HL-60 (cell line): ENCODE measurements around the gene C10orf105.

ENCODE experiments used
- DNase-seq, 2 experiments: peaks; one replicate each; pipeline ENCODE4 v3.0.0-alpha.2; 2010 to 2020; ENCODE audit warnings: low read depth in 1 of 2, low spot score in 1 of 2
- H3K27ac ChIP-seq: fragments of 250-450 bp; sonication (Bioruptor Pico); replicated peaks from 2 replicates; pipeline ENCODE4 v1.5.1; 2020; ENCODE audit warnings: mild to moderate bottlenecking, moderate library complexity
- H3K27me3 ChIP-seq: fragments of 250-450 bp; sonication (Bioruptor Pico); 2 replicates; pipeline ENCODE4 v1.5.1; 2021; ENCODE audit warnings: mild to moderate bottlenecking, moderate library complexity; ENCODE audit not compliant: insufficient read depth, poor library complexity, severe bottlenecking
- H3K4me3 ChIP-seq: replicated peaks from 2 replicates; pipeline ENCODE4 v1.5.1; 2011; ENCODE audit warnings: mild to moderate bottlenecking, control low read depth, low read length; ENCODE audit not compliant: insufficient read depth
- GABPA ChIP-seq: IDR thresholded peaks from 2 replicates; pipeline ENCODE4 v1.6.1; 2012; ENCODE audit warnings: low read depth
- POLR2AphosphoS5 ChIP-seq: IDR thresholded peaks from 2 replicates; pipeline ENCODE4 v1.6.1; 2012; ENCODE audit warnings: low read depth
- SPI1 ChIP-seq: IDR thresholded peaks from 2 replicates; pipeline ENCODE4 v1.6.1; 2012; ENCODE audit warnings: low read depth, mild to moderate bottlenecking, borderline replicate concordance
- TF ChIP-seq, protein P1 (sequence below): IDR thresholded peaks from 2 replicates; pipeline ENCODE4 v1.6.1; 2012; ENCODE audit warnings: low read depth; ENCODE audit not compliant: insufficient replicate concordance
- TF ChIP-seq, protein P2 (sequence below): IDR thresholded peaks from one replicate; pipeline ENCODE4 v1.5.1; 2011; ENCODE audit warnings: low read length, control low read depth, inconsistent platforms; ENCODE audit not compliant: insufficient read depth

The C10orf105 gene

DNA sequence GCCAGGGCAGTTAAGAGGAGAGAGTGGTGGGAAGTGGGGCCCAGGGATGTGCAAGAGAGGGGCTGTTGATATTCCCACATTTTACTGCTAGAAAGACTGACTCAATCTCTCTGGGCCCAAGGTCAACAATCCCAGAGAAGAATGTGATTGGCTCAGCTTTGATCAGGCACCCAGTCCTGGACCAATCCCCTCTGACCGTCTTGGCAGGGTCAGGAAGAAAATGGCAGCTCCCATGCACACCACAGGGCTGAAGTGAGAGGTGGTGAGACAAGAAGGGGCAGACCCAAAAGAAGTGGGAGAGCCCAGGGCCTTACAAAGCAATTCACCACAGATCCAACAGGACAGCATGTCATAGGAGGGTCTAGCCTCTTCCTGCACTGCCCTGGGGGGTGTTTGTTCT is 3.3 kb upstream of the C10orf105 start:
- H3K27ac ChIP-seq, result no peak overlapping the region
- DNase-seq, result no peak
- no peak for TF ChIP-seq POLR2AphosphoS5
- TF ChIP-seq, protein P1, sequence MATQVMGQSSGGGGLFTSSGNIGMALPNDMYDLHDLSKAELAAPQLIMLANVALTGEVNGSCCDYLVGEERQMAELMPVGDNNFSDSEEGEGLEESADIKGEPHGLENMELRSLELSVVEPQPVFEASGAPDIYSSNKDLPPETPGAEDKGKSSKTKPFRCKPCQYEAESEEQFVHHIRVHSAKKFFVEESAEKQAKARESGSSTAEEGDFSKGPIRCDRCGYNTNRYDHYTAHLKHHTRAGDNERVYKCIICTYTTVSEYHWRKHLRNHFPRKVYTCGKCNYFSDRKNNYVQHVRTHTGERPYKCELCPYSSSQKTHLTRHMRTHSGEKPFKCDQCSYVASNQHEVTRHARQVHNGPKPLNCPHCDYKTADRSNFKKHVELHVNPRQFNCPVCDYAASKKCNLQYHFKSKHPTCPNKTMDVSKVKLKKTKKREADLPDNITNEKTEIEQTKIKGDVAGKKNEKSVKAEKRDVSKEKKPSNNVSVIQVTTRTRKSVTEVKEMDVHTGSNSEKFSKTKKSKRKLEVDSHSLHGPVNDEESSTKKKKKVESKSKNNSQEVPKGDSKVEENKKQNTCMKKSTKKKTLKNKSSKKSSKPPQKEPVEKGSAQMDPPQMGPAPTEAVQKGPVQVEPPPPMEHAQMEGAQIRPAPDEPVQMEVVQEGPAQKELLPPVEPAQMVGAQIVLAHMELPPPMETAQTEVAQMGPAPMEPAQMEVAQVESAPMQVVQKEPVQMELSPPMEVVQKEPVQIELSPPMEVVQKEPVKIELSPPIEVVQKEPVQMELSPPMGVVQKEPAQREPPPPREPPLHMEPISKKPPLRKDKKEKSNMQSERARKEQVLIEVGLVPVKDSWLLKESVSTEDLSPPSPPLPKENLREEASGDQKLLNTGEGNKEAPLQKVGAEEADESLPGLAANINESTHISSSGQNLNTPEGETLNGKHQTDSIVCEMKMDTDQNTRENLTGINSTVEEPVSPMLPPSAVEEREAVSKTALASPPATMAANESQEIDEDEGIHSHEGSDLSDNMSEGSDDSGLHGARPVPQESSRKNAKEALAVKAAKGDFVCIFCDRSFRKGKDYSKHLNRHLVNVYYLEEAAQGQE, result no peak
- no peak for TF ChIP-seq SPI1
- TF ChIP-seq, protein P2, sequence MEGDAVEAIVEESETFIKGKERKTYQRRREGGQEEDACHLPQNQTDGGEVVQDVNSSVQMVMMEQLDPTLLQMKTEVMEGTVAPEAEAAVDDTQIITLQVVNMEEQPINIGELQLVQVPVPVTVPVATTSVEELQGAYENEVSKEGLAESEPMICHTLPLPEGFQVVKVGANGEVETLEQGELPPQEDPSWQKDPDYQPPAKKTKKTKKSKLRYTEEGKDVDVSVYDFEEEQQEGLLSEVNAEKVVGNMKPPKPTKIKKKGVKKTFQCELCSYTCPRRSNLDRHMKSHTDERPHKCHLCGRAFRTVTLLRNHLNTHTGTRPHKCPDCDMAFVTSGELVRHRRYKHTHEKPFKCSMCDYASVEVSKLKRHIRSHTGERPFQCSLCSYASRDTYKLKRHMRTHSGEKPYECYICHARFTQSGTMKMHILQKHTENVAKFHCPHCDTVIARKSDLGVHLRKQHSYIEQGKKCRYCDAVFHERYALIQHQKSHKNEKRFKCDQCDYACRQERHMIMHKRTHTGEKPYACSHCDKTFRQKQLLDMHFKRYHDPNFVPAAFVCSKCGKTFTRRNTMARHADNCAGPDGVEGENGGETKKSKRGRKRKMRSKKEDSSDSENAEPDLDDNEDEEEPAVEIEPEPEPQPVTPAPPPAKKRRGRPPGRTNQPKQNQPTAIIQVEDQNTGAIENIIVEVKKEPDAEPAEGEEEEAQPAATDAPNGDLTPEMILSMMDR, result no peak
- no peak for TF ChIP-seq GABPA
- H3K4me3 ChIP-seq, result no peak overlapping the region
- no peaks in the 10 kb centered on the region for H3K27me3 ChIP-seq

DNA sequence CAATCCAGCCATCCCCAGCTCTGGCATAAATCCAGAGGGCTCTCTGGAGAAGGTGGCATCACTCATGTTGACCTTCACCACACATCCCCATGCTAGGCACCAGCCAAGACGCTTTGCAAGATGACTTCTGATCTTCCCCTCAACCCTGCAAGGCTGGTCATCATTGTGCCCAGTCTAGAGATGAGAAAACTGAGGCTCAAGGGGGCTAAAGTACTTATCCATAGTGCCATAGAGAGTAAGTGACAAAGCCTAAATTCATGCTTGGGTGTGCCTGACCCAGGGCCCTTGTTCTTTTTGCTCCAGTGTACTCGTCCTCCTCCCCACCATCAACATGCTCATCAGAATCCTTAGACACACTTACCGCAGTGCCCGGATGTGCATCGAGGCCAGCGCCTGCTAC is 1.7 kb upstream of the C10orf105 start:
- Histone ChIP-seq H3K27ac (no peak overlapping the region), H3K4me3 (no peak overlapping the region), H3K27me3 (no peaks in the 10 kb centered on the region)
- TF ChIP-seq SPI1 (no peak), GABPA (no peak), POLR2AphosphoS5 (no peak)
- TF ChIP-seq, protein P1, result no peak
- TF ChIP-seq, protein P2, result no peak
- no peak for DNase-seq

DNA sequence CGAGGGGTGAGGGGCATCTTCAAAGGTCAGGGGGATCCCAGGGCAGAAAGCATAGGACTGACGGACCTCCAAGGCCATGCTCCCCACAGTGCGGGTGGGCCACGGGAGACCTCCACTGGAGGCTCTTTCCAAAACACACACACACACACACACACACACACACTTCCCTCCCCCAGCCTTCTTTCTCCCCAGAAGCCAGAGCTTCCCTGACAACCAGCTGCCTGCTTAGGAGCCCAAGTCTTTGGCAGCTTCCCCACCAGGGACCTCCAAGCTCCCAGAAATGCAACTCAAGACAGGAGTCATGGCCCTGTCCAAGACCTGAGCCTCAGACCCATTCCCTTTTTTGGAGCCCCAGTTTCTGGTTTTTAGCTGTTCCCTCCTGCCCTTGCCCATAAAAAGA is 710 bp upstream of the C10orf105 start:
- Histone ChIP-seq H3K27me3 (no peaks in the 10 kb centered on the region), H3K27ac (no peak overlapping the region), H3K4me3 (no peak overlapping the region)
- no peak for DNase-seq
- no peak for TF ChIP-seq SPI1
- TF ChIP-seq, protein P2, result no peak
- no peak for TF ChIP-seq GABPA
- TF ChIP-seq POLR2AphosphoS5, result no peak
- TF ChIP-seq, protein P1, result no peak
